PC-3 (cell line): ENCODE results near the gene FAM20B. TPM values are rescaled to one million over a fixed set of nuclear protein-coding genes. Genes with fewer than 3 reads are reported as not detected.

ENCODE experiments used
- ATAC-seq: fragments of 200-7000 bp; cut with Tn5 transposase; 2 replicates; pipeline ENCODE4 v1.9.1; 2020; ENCODE audit warnings: mild to moderate bottlenecking, moderate library complexity
- BruUV-seq: library from RNA; stranded (reverse); fragments of 400-500 nt; replicated peaks from 2 replicates; lab custom pipeline; 2021; lab: Mats Ljungman, UMichigan
- CTCF ChIA-PET: fragments of 300-600 bp; sonication (Branson Sonifier 250); formaldehyde crosslinking; loops from one replicate; lab custom pipeline; 2022; ENCODE audit warnings: antibody characterized with exemption; lab: Charles Lee
- POLR2A ChIA-PET: fragments of 300-600 bp; sonication (Branson Sonifier 250); formaldehyde crosslinking; loops from one replicate; lab custom pipeline; 2022; ENCODE audit warnings: antibody characterized with exemption; ENCODE audit not compliant: unreplicated experiment; lab: Charles Lee
- DNase-seq: peaks from one replicate; pipeline ENCODE4 v3.0.0-alpha.2; 2015
- H2AFZ ChIP-seq: fragments of 300-600 bp; sonication (generic); 2 replicates; pipeline ENCODE4 v1.6.0; 2016; ENCODE audit warnings: antibody characterized with exemption, low read length
- H3F3A ChIP-seq: fragments of 300-600 bp; sonication (generic); one replicate; pipeline ENCODE4 v1.6.0; 2017; ENCODE audit warnings: antibody characterized with exemption, low read length, control low read depth, mild to moderate bottlenecking; ENCODE audit not compliant: unreplicated experiment
- H3K27ac ChIP-seq: fragments of 300-600 bp; sonication (generic); 2 replicates; pipeline ENCODE4 v1.5.1; 2016; ENCODE audit warnings: mild to moderate bottlenecking, low read length
- H3K27me3 ChIP-seq: fragments of 300-600 bp; sonication (generic); 2 replicates; pipeline ENCODE4 v1.6.1; 2016; ENCODE audit warnings: low read length, mixed read lengths
- H3K36me3 ChIP-seq: fragments of 300-600 bp; sonication (generic); 2 replicates; pipeline ENCODE4 v1.6.1; 2016; ENCODE audit warnings: low read depth, mixed run types, low read length, mixed read lengths
- H3K4me1 ChIP-seq: fragments of 300-600 bp; sonication (generic); 2 replicates; pipeline ENCODE4 v1.5.1; 2016; ENCODE audit warnings: low read length; ENCODE audit not compliant: insufficient read depth
- H3K4me2 ChIP-seq: fragments of 300-600 bp; sonication (generic); 2 replicates; pipeline ENCODE4 v1.6.0; 2016; ENCODE audit warnings: low read length
- H3K4me3 ChIP-seq: fragments of 300-600 bp; sonication (generic); 2 replicates; pipeline ENCODE4 v1.5.1; 2016; ENCODE audit warnings: mild to moderate bottlenecking, low read length, mixed read lengths
- H3K79me2 ChIP-seq: fragments of 300-600 bp; sonication (generic); 2 replicates; pipeline ENCODE4 v1.6.1; 2017; ENCODE audit warnings: low read length, mixed read lengths
- H3K9ac ChIP-seq: fragments of 300-600 bp; sonication (generic); 2 replicates; pipeline ENCODE4 v1.6.0; 2016; ENCODE audit warnings: mild to moderate bottlenecking, low read length
- H3K9me2 ChIP-seq: fragments of 300-600 bp; sonication (generic); replicated peaks from 2 replicates; pipeline ENCODE4 v1.6.1; 2016; ENCODE audit warnings: mixed run types, low read length, mixed read lengths
- H3K9me3 ChIP-seq: fragments of 300-600 bp; sonication (generic); 2 replicates; pipeline ENCODE4 v1.6.1; 2016; ENCODE audit warnings: low read length, mixed read lengths
- H4K20me1 ChIP-seq: fragments of 300-600 bp; sonication (generic); 2 replicates; pipeline ENCODE4 v1.6.1; 2016; ENCODE audit warnings: low read length, mixed read lengths
- CTCF ChIP-seq: fragments of 300-600 bp; sonication (generic); conservative IDR thresholded peaks from 2 replicates; pipeline ENCODE4 v1.5.1; 2017; ENCODE audit warnings: antibody characterized with exemption, low read depth, mild to moderate bottlenecking, low read length
- EZH2 ChIP-seq: fragments of 300-600 bp; sonication (generic); IDR thresholded peaks from one replicate; pipeline ENCODE4 v1.6.1; 2017; ENCODE audit warnings: antibody characterized with exemption, mild to moderate bottlenecking, low read length; ENCODE audit not compliant: unreplicated experiment
- EZH2phosphoT487 ChIP-seq: fragments of 300-600 bp; sonication (generic); IDR thresholded peaks from 2 replicates; pipeline ENCODE4 v1.6.1; 2018; ENCODE audit warnings: mild to moderate bottlenecking, antibody characterized with exemption, low read length, borderline replicate concordance
- intact Hi-C: fragments of 100-400 bp; cut with micrococcal nuclease; formaldehyde crosslinking; loops from 2 replicates; pipeline ENCODE4 v1.9.0; 2023
- total RNA-seq: library from RNA; depleted of rRNA; stranded (reverse); fragments of >200 nt; gene quantifications from 2 replicates; pipeline ENCODE4 v1.2.3, GENCODE V29; 2014

The FAM20B gene
- total RNA-seq, 1 experiment from 2014 or later = 21.1 TPM

- ChIA-PET POLR2A (no interaction called here), CTCF (no interaction called here)
- no peak overlapping the region for H3K4me2 ChIP-seq
- no peak overlapping the region for H3K9ac ChIP-seq
- no peak overlapping the region for H3K27ac ChIP-seq
- TF ChIP-seq EZH2phosphoT487 = no peak
- no peak for TF ChIP-seq EZH2
- no peak for TF ChIP-seq CTCF
- no peaks in the 10 kb centered on the region for H3K4me1 ChIP-seq
- BruUV-seq = no TSS peak
- H3K9me3 ChIP-seq = no peaks in the 10 kb centered on the region
- H3F3A ChIP-seq = no peaks in the 10 kb centered on the region
- intact Hi-C loops = no loop called here
- peaks cover 13% of the 10 kb centered on the region; the same call in 1 of the 2 replicates for H3K36me3 ChIP-seq
- ATAC-seq (no peak), DNase-seq (no peak)
- no peak overlapping the region for H2AFZ ChIP-seq
- H3K4me3 ChIP-seq = no peak overlapping the region
- H3K27me3 ChIP-seq = no peaks in the 10 kb centered on the region
- 0 out of 2 replicates have a peak, but pooled peaks cover 4% of the 10 kb centered on the region for H4K20me1 ChIP-seq
- H3K9me2 ChIP-seq = no peaks in the 10 kb centered on the region
- H3K79me2 ChIP-seq = no peaks in the 10 kb centered on the region
Measured at GRCh38 chr1:179101566-179101965, 75.9 kb downstream of the FAM20B start.

DNA sequence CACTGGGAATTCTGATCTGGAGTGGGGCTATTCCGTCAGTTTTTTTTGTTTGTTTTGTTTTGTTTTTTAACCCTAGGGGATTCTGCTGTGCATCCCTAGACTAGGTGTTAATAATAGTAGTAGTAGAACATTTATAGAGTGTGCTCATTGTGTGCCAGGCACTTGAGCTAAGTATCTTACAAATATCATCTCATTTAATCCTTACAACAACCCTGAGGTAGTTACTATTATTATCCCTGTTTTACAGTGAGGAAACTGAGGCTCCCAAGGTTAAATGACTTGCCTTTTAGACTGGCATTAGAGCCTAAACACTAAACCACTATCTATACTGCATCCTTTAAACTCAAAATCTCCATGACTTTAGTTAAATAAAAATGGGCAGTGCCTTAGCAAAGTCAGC lies 78.3 kb downstream of the FAM20B start:
- ChIA-PET POLR2A (no interaction called here), CTCF (no interaction called here)
- no peak for DNase-seq
- intact Hi-C loops = no loop called here
- TF ChIP-seq CTCF (no peak), EZH2phosphoT487 (no peak), EZH2 (no peak)
- H3K9ac ChIP-seq = no peak overlapping the region
- no peaks in the 10 kb centered on the region for H3K4me1 ChIP-seq
- H3K36me3 ChIP-seq = peaks cover 6% of the 10 kb centered on the region; the same call in 1 of the 2 replicates
- no peak overlapping the region for H3K4me3 ChIP-seq
- H3K79me2 ChIP-seq = no peaks in the 10 kb centered on the region
- H3K27me3 ChIP-seq = no peaks in the 10 kb centered on the region
- H4K20me1 ChIP-seq = 0 out of 2 replicates have a peak, but pooled peaks cover 4% of the 10 kb centered on the region
- no peak overlapping the region for H3K27ac ChIP-seq
- no peaks in the 10 kb centered on the region for H3K9me2 ChIP-seq
- BruUV-seq = no TSS peak
- no peaks in the 10 kb centered on the region for H3K9me3 ChIP-seq
- H3F3A ChIP-seq = no peaks in the 10 kb centered on the region
- H3K4me2 ChIP-seq = no peak overlapping the region
- ATAC-seq = no peak
- no peak overlapping the region for H2AFZ ChIP-seq

GRCh38 chr1:179104611-179105250 lies 79.0 kb downstream of the FAM20B start:
- Histone ChIP-seq H3K27ac (no peak overlapping the region), H3K4me3 (no peak overlapping the region), H3K4me2 (no peak overlapping the region), H2AFZ (no peak overlapping the region), H3K36me3 (peaks cover 8% of the 10 kb centered on the region; the same call in 1 of the 2 replicates), H3F3A (no peaks in the 10 kb centered on the region), H3K9me3 (no peaks in the 10 kb centered on the region), H3K27me3 (no peaks in the 10 kb centered on the region), H4K20me1 (0 out of 2 replicates have a peak, but pooled peaks cover 4% of the 10 kb centered on the region), H3K9me2 (no peaks in the 10 kb centered on the region), H3K79me2 (no peaks in the 10 kb centered on the region), H3K4me1 (no peaks in the 10 kb centered on the region), H3K9ac (no peak overlapping the region)
- CTCF ChIA-PET = no interaction called here
- POLR2A ChIA-PET = no interaction called here
- no peak for TF ChIP-seq EZH2phosphoT487
- no peak for TF ChIP-seq EZH2
- no peak for TF ChIP-seq CTCF
- no TSS peak for BruUV-seq
- ATAC-seq = no peak
- intact Hi-C loops = no loop called here
- no peak for DNase-seq
